Activated CD4-positive, alpha-beta T cell treated with anti-CD3 and anti-CD28 coated beads for 24 hours (primary cell): ENCODE measurements around the gene OFD1.

Experiments used
- DNase-seq, 2 donors: peaks; one replicate each; pipeline ENCODE4 v3.0.0-alpha.2; 2020; ENCODE audit warnings: low read depth in 2 of 2

Gene OFD1

GRCh38 chrX:13752646-13753045, 18.1 kb downstream of the OFD1 start:
- DNase-seq, result no peak

- no peak for DNase-seq
Observed at GRCh38 chrX:13754765-13755164, 20.2 kb downstream of the OFD1 start.

- DNase-seq, result no peak
Observed at GRCh38 chrX:13755254-13755653, 20.7 kb downstream of the OFD1 start.

GRCh38 chrX:13756381-13756780, 21.8 kb downstream of the OFD1 start:
- DNase-seq, result no peak

GRCh38 chrX:13759152-13759718, 24.7 kb downstream of the OFD1 start:
- no peak for DNase-seq

GRCh38 chrX:13760426-13760825, 25.9 kb downstream of the OFD1 start:
- no peak for DNase-seq

GRCh38 chrX:13761606-13762414, 27.3 kb downstream of the OFD1 start:
- DNase-seq, result no peak

- DNase-seq, result no peak
Observed at GRCh38 chrX:13763489-13763888, 28.9 kb downstream of the OFD1 start.

GRCh38 chrX:13764281-13764680, 29.7 kb downstream of the OFD1 start:
- no peak for DNase-seq

GRCh38 chrX:13764765-13765164, 30.2 kb downstream of the OFD1 start:
- no peak for DNase-seq

- no peak for DNase-seq
Observed at GRCh38 chrX:13768939-13769338, 34.4 kb downstream of the OFD1 start.

- DNase-seq, result no peak
Observed at GRCh38 chrX:13770013-13770535, 35.5 kb downstream of the OFD1 start.

- DNase-seq, result no peak
Observed at GRCh38 chrX:13774696-13775095, 40.1 kb downstream of the OFD1 start.

- no peak for DNase-seq
Observed at GRCh38 chrX:13775837-13776236, 41.3 kb downstream of the OFD1 start.

GRCh38 chrX:13776387-13776786, 41.8 kb downstream of the OFD1 start:
- no peak for DNase-seq

- DNase-seq, result no peak
Observed at GRCh38 chrX:13778916-13779315, 44.4 kb downstream of the OFD1 start.

- DNase-seq, result no peak
Observed at GRCh38 chrX:13780868-13781427, 46.4 kb downstream of the OFD1 start.

GRCh38 chrX:13786048-13786447, 51.5 kb downstream of the OFD1 start:
- no peak for DNase-seq

- DNase-seq, result no peak
Observed at GRCh38 chrX:13790206-13791131, 55.9 kb downstream of the OFD1 start.

GRCh38 chrX:13791145-13791544, 56.6 kb downstream of the OFD1 start:
- DNase-seq, result no peak

GRCh38 chrX:13791559-13791958, 57.0 kb downstream of the OFD1 start:
- no peak for DNase-seq

- DNase-seq, result no peak
Observed at GRCh38 chrX:13793897-13794296, 59.3 kb downstream of the OFD1 start.
